Measurements from ENCODE around the gene TATDN3. TPM values are rescaled to one million over a fixed set of nuclear protein-coding genes. Genes with fewer than 3 reads are reported as not detected.

Gene TATDN3, protein sequence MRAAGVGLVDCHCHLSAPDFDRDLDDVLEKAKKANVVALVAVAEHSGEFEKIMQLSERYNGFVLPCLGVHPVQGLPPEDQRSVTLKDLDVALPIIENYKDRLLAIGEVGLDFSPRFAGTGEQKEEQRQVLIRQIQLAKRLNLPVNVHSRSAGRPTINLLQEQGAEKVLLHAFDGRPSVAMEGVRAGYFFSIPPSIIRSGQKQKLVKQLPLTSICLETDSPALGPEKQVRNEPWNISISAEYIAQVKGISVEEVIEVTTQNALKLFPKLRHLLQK
- 8.0 and 9.8 TPM in 2 replicates for total RNA-seq

GRCh38 chr1:212791676-212792395 is at the start of gene TATDN3, which contains the start of gene NSL1:
TATDN3 (plus strand) TSS chr1:212791894; CDS start chr1:212791922, 28 bp downstream.
NSL1 (minus strand) TSS chr1:212791777; CDS start chr1:212791763, 14 bp downstream.

DNA sequence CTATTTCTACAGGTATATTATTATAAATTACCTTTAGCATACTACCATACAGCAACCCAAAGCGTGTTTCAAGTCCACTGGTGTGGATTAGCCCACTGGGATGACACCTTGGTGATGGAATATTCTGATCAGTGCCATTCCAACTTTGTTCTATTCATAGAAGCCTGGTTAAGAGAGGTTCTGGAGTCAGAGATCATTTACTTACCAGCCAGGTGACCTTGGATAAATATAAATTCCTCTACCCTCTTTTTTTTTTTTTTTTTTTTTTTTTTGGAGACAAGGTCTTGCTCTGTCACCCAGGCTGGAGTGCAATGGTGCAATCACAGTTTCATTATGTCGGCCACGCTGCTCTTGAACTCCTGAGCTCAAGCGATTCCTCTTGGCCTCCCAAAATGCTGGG is 55.9 kb downstream of the TATDN3 start, which contains the start of gene SPATA45:
TSS of gene SPATA45 (minus strand) at position 101 of the 400 bp plus-strand sequence. CDS start 11,500 bp downstream, outside the sequence.

DNA sequence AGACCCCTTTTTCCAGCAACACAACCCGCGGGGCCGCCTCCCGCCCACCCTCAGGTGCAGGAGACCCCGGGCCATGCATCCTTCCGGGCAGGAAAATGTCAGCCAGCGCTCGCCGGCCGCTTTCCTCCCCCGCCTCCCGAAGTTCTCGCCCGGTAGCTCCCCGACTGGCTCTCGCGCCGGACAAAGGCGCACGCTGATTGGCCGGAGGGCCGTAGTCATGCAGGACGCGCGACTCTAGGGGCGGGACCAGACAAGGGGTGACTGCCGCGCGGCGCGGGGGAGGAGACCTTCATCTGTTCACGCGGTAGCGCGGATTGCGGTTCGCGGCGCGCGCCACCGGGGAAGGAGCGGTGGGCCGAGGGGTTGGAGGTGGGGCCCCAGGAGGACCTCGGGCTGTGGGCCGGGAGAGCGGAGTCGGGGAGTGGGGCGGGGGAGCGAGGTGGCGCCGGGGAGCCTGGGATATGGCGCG is 66.3 kb downstream of the TATDN3 start, which contains the start of gene FLVCR1:
TSS of gene FLVCR1 (plus strand) at position 284 of the 469 bp plus-strand sequence. CDS start at position 462, 178 bp downstream.

Other genes starting within 250 kb of the TATDN3 start
- gene ATF3, start 183.1 kb upstream of the TATDN3 start, total RNA-seq: 0.62 and 2.4 TPM in 2 replicates
- gene BATF3, start 92.1 kb upstream of the TATDN3 start, total RNA-seq: not detected in 2 replicates
- gene NSL1, start 117 bp upstream of the TATDN3 start, total RNA-seq: 13.3 and 20.0 TPM in 2 replicates
- gene SPATA45, start 55.8 kb downstream of the TATDN3 start, total RNA-seq: not detected in 2 replicates
- gene FLVCR1, start 66.4 kb downstream of the TATDN3 start, total RNA-seq: 1.6 and 3.0 TPM in 2 replicates
- 0.54 and 0.56 TPM in 2 replicates for gene VASH2, start 158.6 kb downstream of the TATDN3 start, total RNA-seq
- 32.4 and 35.3 TPM in 2 replicates for gene ANGEL2, start 224.0 kb downstream of the TATDN3 start, total RNA-seq

Measured in cardiac ventricle fibroblast (primary cell).